Type B pancreatic cell (in vitro differentiated cells): ENCODE measurements around the gene TUSC2. TPM values are rescaled to one million over a fixed set of nuclear protein-coding genes. Genes with fewer than 3 reads are reported as not detected.

Source experiments
- DNase-seq: peaks from one replicate; pipeline ENCODE4 v3.0.0; 2021; ENCODE audit warnings: mixed read lengths; ENCODE audit not compliant: unreplicated experiment; ENCODE audit errors: extremely low spot score
- H3K27ac Mint-ChIP-seq: 2 replicates; pipeline ENCODE4 v1.8.0; 2021; ENCODE audit warnings: mild to moderate bottlenecking, mixed read lengths
- H3K27me3 Mint-ChIP-seq: 2 replicates; pipeline ENCODE4 v1.8.0; 2021; ENCODE audit warnings: mixed read lengths
- H3K36me3 Mint-ChIP-seq: 2 replicates; pipeline ENCODE4 v1.8.0; 2021; ENCODE audit warnings: mixed read lengths
- H3K4me1 Mint-ChIP-seq: one replicate; pipeline ENCODE4 v1.8.0; 2021; ENCODE audit warnings: mixed read lengths; ENCODE audit not compliant: unreplicated experiment
- H3K4me3 Mint-ChIP-seq: 2 replicates; pipeline ENCODE4 v1.8.0; 2021; ENCODE audit warnings: mild to moderate bottlenecking, mixed read lengths
- H3K9me3 Mint-ChIP-seq: 2 replicates; pipeline ENCODE4 v1.8.0; 2021; ENCODE audit warnings: mixed read lengths
- total RNA-seq: library from RNA; stranded (reverse); gene quantifications from 2 replicates; pipeline ENCODE4 v1.2.1, GENCODE V29; 2021; ENCODE audit warnings: low replicate concordance
- TF ChIP-seq, protein P1 (sequence below): fragments of 200-600 bp; sonication (generic); conservative IDR thresholded peaks from 2 replicates; pipeline ENCODE4 v1.5.0; 2021; ENCODE audit warnings: antibody characterized with exemption, mild to moderate bottlenecking

Gene TUSC2
- total RNA-seq, 1 donor from 2014 or later = 24.9 TPM

DNA sequence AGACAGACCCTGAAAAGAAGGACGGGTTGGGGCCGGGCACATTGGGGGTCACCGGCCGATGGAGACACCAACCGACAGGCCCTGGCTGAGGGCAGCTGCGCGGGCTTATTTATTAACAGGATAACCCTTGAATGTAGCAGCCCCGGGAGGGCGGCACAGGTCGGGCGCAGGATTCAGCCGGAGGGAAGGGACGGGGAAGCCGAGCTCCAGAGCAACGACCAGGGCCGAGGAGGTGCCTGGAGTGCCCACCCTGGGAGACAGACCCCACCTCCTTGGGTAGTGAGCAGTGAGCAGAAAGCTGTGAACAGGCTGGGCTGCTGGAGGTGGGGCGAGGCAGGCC is 51.3 kb downstream of the TUSC2 start:
- H3K9me3 Mint-ChIP-seq = no peaks in the 10 kb centered on the region
- peaks cover 9% of the 10 kb centered on the region for H3K36me3 Mint-ChIP-seq
- peaks cover 32% of the 10 kb centered on the region for H3K27me3 Mint-ChIP-seq

DNA sequence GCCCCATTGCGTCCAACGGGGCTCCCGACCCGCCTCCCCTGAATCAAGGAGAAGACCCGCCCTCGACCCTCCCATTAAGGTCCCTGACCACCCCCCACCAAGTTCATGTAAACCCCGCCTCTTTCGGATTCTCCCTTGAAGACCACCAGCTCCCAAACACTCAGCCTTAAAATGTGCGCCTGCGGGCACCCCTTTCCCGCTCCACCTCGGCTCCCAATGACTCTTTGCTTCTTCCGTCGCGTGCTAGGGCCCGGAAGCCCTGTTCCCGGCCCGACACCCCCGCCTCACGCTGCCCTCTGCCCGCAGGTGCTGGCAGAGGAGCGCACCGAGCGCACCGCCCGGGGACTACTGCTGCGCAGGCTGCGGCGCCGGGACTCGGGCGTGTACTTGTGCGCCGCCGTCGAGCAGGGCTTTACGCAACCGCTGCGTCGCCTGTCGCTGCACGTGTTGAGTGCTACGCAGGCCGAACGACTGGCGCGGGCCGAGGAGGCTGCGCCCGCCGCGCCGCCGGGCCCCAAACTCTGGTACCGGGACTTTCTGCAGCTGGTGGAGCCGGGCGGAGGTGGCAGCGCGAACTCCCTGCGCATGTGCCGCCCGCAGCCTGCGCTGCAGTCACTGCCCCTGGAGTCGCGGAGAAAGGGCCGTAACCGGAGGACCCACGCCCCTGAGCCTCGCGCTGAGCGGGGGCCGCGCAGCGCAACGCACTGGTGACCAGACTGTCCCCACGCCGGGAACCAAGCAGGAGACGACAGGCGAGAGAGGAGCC is 51.8 kb downstream of the TUSC2 start:
- TF ChIP-seq, protein P1, sequence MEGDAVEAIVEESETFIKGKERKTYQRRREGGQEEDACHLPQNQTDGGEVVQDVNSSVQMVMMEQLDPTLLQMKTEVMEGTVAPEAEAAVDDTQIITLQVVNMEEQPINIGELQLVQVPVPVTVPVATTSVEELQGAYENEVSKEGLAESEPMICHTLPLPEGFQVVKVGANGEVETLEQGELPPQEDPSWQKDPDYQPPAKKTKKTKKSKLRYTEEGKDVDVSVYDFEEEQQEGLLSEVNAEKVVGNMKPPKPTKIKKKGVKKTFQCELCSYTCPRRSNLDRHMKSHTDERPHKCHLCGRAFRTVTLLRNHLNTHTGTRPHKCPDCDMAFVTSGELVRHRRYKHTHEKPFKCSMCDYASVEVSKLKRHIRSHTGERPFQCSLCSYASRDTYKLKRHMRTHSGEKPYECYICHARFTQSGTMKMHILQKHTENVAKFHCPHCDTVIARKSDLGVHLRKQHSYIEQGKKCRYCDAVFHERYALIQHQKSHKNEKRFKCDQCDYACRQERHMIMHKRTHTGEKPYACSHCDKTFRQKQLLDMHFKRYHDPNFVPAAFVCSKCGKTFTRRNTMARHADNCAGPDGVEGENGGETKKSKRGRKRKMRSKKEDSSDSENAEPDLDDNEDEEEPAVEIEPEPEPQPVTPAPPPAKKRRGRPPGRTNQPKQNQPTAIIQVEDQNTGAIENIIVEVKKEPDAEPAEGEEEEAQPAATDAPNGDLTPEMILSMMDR = no peak
- Mint-ChIP-seq H3K4me1 (peaks cover 25% of the 10 kb centered on the region), H3K27ac (no peak overlapping the region), H3K9me3 (no peaks in the 10 kb centered on the region), H3K36me3 (peaks cover 9% of the 10 kb centered on the region), H3K4me3 (no peak overlapping the region), H3K27me3 (peaks cover 32% of the 10 kb centered on the region)
- no peak for DNase-seq

More for the DNA sequence above, 51.3 kb downstream of the TUSC2 start:
- Mint-ChIP-seq H3K4me1 (peaks cover 20% of the 10 kb centered on the region), H3K4me3 (no peak overlapping the region), H3K27ac (no peak overlapping the region)
- TF ChIP-seq, protein P1 = no peak
- no peak for DNase-seq

DNA sequence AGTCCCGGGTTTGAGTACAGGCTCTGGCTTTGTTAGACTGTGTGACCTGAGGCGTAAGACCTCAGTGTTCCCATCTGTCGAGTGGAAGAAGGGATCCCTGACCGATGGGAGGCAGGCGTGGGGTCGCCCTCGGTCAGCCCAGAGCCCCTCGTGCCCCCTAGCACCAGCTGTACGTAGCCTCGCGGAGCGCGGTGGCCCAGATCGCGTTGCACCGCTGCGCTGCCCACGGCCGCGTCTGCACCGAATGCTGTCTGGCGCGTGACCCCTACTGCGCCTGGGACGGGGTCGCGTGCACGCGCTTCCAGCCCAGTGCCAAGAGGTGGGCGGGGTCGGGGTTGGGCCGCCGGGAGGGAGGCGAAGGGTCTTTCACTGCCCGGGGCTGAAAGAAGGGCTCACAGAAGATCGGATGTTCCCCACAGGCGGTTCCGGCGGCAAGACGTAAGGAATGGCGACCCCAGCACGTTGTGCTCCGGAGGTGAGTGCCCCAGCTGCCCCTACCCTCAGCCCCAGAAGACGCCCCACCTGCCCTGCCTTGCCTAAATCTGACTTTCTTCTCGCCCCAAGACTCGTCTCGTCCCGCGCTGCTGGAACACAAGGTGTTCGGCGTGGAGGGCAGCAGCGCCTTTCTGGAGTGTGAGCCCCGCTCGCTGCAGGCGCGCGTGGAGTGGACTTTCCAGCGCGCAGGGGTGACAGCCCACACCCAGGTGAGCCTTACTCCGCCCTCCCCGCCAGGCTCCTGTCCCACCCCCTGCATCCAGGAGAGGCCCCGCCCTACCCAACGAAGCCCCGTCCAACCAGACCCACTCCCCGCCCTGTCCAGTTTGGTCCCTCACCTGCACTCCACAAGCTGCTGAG is 52.7 kb downstream of the TUSC2 start:
- H3K4me1 Mint-ChIP-seq = peaks cover 26% of the 10 kb centered on the region
- peaks cover 9% of the 10 kb centered on the region for H3K36me3 Mint-ChIP-seq
- peak overlapping the region; percentile 69 for H3K4me3 Mint-ChIP-seq
- H3K27ac Mint-ChIP-seq = no peak overlapping the region
- peaks cover 32% of the 10 kb centered on the region for H3K27me3 Mint-ChIP-seq
- TF ChIP-seq, protein P1 = no peak
- no peaks in the 10 kb centered on the region for H3K9me3 Mint-ChIP-seq
- no peak for DNase-seq

Other genes with a start within 250 kb of the TUSC2 start
- gene RBM5, start 239.3 kb downstream of the TUSC2 start, total RNA-seq = 170 and 244 TPM in 2 replicates
- gene SEMA3F, start 172.9 kb downstream of the TUSC2 start, total RNA-seq = 41.9 and 48.0 TPM in 2 replicates
- 0.71 TPM in 1 of 2 replicates, not detected in the other for gene GNAT1, start 136.6 kb downstream of the TUSC2 start, total RNA-seq
- gene SLC38A3, start 123.0 kb downstream of the TUSC2 start, total RNA-seq = 6.0 and 11.0 TPM in 2 replicates
- 140 and 145 TPM in 2 replicates for gene GNAI2, start 92.0 kb downstream of the TUSC2 start, total RNA-seq
- gene SEMA3B, start 59.1 kb downstream of the TUSC2 start, total RNA-seq = 18.4 and 34.8 TPM in 2 replicates
- gene LSMEM2, start 49.1 kb downstream of the TUSC2 start, total RNA-seq = not detected in 2 replicates
- gene IFRD2, start 35.8 kb downstream of the TUSC2 start, total RNA-seq = 60.9 and 80.5 TPM in 2 replicates
- gene HYAL3, start 28.8 kb downstream of the TUSC2 start, total RNA-seq = 2.9 and 4.0 TPM in 2 replicates
- gene NAA80, start 28.8 kb downstream of the TUSC2 start, total RNA-seq = 12.9 and 13.0 TPM in 2 replicates
- gene HYAL1, start 24.6 kb downstream of the TUSC2 start, total RNA-seq = 2.3 and 3.7 TPM in 2 replicates
- gene HYAL2, start 5.5 kb downstream of the TUSC2 start, total RNA-seq = 46.6 and 52.5 TPM in 2 replicates
- 13.7 and 13.8 TPM in 2 replicates for gene RASSF1, start 12.6 kb upstream of the TUSC2 start, total RNA-seq
- gene ZMYND10, start 17.5 kb upstream of the TUSC2 start, total RNA-seq = 1.8 and 13.4 TPM in 2 replicates
- gene NPRL2, start 22.6 kb upstream of the TUSC2 start, total RNA-seq = 20.3 and 27.9 TPM in 2 replicates
- 10.1 and 15.9 TPM in 2 replicates for gene CYB561D2, start 22.6 kb upstream of the TUSC2 start, total RNA-seq
- 42.7 and 44.4 TPM in 2 replicates for gene TMEM115, start 31.3 kb upstream of the TUSC2 start, total RNA-seq
- gene CACNA2D2, start 175.4 kb upstream of the TUSC2 start, total RNA-seq = 7.8 and 19.4 TPM in 2 replicates
- gene C3orf18, start 239.5 kb upstream of the TUSC2 start, total RNA-seq = 1.9 and 11.9 TPM in 2 replicates
- 20.2 and 29.9 TPM in 2 replicates for gene HEMK1, start 241.3 kb upstream of the TUSC2 start, total RNA-seq